NB4 (cell line): ENCODE measurements around the gene FAM83C.

Experiments
- MYC ChIP-seq: IDR thresholded peaks from 2 replicates; pipeline ENCODE4 v1.6.1; 2011; ENCODE audit warnings: low read depth, low read length
- POLR2A ChIP-seq: IDR thresholded peaks from 2 replicates; pipeline ENCODE4 v1.6.1; 2011; ENCODE audit warnings: mild to moderate bottlenecking; ENCODE audit not compliant: insufficient read length; ENCODE audit errors: extremely low read depth
- TF ChIP-seq, protein P1 (sequence below): IDR thresholded peaks from one replicate; pipeline ENCODE4 v1.5.1; 2012; ENCODE audit warnings: low read depth, low read length

DNA sequence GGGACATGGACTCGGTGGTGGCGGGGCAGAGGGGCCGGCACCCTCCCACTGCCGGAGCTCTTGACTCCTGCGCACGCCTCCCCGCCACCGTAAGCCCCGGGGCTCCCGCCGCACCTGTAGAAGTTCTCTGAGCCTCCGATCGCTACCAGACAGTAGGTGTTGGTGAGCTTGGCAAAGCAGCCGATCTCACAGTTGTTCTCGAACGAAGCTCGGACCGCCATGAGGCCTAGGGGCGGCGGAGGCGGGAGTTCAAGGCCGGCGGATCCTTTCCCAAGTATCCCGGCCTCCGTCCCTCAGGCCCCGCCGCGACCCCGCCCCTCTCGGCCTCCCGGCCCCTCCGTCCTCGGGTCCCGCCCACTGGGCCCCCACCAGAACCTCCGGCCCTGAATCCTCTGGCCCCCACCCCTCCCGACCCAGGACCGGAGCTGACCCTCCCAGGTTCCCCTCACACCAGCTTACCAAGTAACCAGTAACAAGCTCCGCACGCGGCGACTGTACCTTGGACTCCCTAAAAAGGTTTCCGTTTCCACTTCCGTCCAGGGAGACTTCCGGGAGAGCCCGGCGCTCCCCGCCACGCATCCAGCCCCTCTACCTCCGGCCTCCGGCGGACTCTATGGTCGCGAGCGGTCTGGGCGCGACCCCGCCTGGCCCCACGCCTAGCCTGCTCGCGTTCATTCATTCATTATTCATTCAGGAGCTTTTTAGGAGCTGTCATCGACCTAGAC, 7.8 kb downstream of the FAM83C start, which contains the start of gene EIF6:
- TF ChIP-seq, protein P1, sequence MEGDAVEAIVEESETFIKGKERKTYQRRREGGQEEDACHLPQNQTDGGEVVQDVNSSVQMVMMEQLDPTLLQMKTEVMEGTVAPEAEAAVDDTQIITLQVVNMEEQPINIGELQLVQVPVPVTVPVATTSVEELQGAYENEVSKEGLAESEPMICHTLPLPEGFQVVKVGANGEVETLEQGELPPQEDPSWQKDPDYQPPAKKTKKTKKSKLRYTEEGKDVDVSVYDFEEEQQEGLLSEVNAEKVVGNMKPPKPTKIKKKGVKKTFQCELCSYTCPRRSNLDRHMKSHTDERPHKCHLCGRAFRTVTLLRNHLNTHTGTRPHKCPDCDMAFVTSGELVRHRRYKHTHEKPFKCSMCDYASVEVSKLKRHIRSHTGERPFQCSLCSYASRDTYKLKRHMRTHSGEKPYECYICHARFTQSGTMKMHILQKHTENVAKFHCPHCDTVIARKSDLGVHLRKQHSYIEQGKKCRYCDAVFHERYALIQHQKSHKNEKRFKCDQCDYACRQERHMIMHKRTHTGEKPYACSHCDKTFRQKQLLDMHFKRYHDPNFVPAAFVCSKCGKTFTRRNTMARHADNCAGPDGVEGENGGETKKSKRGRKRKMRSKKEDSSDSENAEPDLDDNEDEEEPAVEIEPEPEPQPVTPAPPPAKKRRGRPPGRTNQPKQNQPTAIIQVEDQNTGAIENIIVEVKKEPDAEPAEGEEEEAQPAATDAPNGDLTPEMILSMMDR, result no peak
- TF ChIP-seq POLR2A (peak; percentile 85), MYC (peak; percentile 90)
